Activated CD8-positive, alpha-beta memory T cell treated with anti-CD3 and anti-CD28 coated beads for 1 hour (primary cell): ENCODE measurements around the gene STX8.

Source experiments
- DNase-seq, 2 donors: peaks; one replicate each; pipeline ENCODE4 v3.0.0-alpha.2; 2020; ENCODE audit warnings: low read depth in 1 of 2; ENCODE audit errors: extremely low read depth in 1 of 2

STX8 gene

DNA sequence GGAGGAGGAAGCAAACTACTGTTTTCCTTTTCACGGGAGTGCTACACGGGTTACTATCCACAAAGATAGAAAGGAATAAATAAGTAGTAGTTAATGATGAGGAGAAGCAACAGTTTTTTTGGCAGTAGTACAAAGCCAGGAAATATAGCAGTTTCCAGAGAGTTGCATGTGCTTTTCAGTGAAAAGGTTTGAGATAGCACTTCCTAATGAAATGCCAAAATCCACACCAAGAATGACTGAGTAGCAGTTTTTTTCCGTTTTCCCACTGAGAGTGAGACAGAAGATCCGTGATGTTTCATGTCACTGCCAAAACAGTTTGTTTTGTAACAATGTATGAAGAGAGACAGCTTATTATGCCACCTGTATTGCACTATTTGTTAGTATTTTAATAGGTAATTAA is 129.1 kb downstream of the STX8 start:
- DNase-seq = no peak

DNA sequence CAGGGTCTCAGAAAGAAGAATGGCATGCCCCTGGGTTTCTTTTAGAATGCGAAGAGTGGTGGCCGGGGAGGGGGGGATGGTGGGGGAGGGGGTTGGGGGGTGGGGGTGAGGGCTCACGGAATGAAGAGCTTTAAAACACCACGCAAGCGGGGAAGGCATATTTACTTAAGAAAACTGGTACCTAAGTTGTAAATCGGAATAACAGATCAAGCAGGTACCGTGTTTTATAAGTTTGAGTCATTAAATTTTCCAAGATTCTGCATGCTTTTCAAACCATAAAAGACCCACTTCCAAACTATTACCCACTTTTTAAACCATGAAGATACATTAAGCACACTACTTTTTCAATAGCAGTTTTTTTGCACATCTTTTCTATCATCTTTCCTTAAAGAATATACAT is 130.2 kb downstream of the STX8 start:
- no peak for DNase-seq

DNA sequence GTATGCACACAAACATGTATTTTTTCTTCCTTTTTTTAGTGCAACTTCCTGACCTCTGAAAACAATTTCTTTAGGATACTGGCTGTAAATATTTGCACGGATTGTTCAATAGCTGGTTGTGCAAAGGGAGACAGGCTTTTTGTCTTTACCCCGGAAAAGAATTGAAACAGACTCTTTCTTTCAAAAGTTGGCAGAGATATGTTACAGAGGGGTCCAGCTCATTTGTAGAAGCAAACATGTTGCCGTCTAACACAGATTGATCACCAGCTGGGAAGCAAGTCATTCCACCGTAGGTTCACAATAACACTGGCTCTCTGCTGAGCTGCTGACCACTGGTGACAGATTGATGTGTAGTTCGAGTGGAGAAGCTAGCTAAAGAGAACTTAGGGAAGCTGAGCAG is 130.9 kb downstream of the STX8 start:
- no peak for DNase-seq

DNA sequence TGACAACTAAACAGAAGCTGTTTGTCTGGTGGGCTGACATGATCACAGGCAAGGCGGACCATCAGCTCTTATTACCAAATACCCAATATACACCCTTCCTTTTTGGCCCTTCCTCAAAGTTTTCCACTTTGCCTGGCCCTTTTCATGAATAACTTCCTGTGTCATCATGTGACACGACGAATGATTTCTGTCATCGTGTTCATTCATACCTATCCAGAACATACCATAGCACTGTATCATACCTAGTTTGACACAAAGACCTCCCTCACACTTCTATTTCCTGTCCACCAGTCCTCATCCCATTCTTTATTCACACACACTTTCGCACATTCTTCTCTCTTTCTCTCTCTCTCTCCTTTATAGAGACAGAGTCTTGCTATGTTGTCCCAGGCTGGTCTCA is 131.8 kb downstream of the STX8 start:
- DNase-seq = no peak

DNA sequence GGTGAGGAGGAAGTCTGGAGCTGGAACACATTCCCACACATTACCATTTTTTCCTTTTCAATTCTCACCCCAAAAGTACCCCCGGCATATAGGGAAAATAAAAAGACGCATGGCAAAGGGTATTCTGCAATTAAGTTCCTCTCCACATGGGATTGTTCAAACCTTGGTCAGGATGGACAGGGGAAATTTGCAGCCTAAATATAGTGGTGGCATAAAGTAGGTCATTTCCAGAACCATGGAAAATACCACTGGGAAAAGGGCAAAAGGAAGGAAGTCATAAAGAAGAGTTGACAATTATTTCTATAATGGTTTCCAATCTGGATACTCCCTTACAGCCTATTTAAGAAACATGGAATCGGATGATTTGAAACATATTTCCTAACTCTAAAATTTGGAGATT is 135.8 kb downstream of the STX8 start:
- no peak for DNase-seq

DNA sequence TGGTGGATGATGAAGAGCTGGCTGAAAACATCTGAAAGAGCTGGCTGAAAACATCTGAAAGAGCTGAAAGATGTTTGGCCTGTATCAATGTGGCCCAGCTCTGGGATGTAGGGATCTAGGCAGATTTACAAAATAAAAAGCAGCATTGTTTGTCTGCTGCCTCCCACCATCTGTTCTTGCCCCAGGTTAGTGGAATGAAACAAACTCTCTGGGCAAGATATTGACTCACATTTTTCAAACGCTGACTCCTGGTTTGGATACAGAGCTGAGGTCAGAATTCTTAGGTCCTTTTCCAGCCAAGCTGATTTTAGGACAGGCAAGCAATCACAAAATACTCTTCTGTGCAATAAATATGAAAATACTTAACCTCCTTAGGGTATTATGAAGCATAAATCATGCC is 139.0 kb downstream of the STX8 start:
- no peak for DNase-seq

DNA sequence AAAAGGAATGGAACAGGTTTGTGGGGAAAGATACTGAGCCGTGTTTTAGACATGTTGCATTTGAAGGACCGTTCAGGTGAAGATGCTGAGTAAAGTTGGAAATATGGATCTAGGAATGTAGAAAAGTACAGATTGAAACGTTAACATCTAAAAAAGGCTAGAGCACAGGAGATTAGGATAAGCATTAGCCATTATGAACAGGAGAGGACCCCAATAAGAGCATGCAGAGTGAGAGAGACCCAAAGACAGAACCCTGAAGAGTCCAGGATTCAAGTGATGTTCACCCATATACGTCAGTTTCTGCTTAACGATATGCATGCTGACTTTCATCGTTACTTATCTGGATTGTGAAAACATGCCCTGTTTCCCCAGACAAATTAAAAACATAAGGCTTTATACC is 140.5 kb downstream of the STX8 start:
- no peak for DNase-seq

DNA sequence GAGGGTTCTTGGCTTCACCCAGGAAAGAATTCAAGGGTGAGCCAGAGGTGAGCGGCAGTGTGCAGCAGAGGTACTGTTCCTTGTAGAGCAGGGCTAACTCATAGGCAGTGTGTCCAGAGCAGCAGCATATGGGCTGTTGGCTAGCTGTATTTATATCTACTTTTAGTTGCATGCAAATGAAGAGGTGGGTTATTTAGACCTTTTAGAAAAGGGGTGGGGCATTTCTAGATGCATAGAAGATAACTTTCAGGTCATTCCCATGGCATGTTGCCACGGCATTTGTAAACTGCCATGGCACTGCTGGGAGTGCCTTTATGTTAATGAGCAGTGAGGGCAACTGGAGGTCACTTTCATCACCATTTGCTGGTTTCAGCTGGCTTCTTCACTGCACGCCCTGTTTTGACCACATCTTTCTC is 141.0 kb downstream of the STX8 start:
- DNase-seq = no peak

DNA sequence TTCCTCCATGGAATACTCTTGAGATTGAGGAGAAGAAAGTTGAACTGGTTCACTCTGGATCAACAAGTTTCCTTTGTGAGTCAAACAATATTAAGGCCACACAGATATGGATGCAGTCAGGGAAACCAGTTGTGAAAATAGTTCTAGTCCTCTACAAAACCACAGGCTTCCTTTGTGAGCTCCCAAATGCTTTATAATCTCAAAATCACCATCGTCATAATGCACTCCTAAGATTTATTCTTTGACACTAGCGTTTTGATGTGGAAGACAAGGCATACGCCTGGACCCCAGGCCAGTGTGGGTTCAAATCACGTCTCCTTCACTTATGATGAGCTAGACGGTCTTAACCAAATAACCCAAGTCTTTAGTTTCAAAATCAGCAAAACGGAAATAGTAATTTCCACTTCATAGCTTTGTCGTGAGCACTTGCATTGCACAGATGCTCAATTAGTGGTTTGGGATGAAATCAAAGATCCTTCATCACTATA is 142.6 kb downstream of the STX8 start:
- DNase-seq = no peak

DNA sequence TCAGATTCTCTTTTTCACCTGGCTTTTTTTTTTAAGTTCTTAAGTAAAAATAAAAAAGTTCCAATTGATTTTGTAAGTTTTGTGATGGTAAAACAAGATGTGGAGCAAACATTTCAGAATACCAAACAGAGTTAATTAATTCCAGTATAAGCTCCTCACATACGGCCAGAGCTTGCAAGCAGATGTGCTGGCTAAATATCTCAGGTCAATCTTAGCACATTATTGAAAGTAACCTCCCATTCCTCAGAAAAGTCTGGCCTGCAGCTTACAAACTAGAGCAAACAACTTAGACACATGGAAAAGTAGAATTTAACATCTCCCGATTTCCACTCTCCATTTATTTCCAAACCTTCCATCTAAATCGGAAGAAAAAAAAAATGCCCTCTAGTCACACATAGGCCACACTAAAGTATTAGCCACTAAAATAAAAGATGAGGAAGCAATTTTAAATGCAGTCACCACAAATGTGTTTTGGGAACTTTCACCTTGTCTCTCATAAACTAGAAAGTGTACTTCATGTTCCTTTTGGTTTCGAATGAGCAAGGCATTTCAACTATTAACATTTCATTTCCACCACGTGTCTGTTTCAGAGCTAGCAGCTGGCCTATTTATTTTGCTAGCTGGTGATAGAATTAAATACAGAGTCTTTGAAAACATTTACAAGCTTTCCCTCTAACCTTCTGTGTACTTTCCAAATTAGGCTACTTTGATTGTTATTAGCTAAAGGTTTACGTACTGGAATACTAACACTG is 143.3 kb downstream of the STX8 start:
- DNase-seq = no peak

DNA sequence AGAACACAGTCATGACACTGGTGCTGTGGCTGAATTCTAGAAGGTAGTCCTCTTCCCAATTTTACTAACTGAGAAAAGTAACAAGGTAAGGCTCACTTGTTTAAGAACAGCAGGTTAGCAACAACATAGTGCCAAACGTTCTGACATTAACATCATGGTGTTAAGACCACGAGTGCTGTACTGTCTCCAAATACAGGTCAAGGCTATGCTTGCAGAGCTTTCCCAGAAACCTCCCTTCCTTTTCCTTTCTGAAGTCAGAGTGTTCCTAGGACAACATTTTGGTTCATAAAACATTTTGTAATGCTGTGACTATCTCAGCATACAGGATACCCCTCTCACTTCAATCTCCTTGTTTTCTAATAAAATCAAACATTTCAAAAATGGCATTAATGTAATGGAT is 144.0 kb downstream of the STX8 start:
- no peak for DNase-seq

DNA sequence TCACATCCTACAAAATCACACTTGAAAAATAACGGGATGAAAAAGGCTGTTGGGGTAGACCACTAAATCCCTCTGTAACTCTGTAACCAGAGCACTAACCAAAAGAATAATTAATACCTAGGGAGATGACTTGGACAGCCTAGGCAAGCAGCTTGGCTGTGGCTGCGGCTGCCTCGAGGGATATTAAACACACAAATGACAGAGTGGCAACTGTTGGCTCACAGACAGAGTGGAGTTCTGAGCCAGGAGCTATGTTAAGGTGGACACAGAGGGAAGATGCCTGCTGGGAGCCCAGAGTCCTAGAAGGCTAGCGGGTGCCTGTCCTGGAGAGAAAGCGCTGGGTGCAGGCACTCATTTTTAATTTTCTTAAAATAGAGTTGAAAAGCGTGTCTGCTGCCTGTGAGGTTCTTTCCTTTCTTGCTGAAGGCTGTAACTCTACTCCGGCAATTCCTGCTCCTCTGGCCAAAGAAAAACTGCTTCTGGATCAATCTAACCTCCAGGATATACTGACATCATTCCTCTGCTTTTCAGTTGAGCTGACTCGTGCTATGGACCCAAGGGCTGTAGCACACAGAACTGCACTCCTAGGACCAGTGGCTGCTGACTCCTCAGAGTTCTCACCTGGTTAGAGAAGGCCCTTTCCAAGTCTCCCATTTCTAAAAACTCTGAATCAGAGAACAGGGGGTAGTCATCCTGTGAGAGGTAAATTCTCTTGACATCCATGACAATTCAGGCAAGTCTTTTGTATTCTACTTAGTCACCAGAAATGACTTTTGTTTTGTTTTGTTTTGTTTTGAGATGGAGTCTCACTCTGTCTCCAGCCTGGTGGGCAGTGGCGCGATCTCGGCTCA is 147.9 kb downstream of the STX8 start:
- DNase-seq = no peak

DNA sequence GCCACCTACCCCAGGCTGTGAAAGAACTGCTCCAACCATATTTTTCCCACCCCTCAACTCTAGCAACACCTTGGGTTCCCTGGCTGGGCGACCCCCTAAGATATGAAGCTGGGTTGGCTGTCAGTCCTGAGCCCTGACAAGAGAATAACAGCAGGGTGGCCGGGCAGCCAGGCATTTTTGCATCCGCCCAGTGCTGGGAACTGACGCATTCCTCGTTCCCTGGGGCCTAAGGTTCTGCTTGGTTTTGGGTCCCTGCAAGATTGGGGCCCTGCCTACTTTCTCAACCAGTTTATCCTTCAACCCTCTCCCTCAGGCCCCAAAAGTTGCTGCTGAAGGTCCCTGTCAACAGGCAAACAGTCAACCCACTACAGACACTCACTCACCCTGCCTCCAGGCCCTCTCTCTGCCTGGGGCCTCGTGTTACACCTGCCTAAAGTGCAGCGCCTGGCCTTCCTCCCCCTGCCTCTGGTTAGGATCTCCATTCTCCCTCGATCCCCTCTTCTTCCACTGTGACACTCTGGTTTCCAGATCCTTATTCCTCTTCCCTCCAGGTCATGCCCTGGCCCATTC is 151.5 kb downstream of the STX8 start:
- DNase-seq = no peak

DNA sequence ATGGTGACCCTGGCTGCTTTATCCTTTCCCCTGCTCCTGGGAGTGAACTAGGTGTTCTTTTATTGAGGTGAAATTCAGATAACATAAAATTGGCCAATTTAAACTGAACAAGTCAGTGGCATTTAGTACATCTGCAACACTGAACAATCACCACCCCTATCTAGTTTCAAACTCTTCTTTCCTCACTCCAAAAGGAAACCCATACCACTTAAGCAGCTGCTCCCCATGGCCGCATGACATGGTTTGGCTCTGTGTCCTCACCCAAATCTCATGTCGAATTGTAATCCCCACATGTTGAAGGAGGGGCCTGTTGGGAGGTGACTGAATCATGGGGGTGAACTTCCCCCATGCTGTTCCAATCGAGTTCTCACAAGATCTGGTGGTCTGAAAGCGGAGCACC is 154.1 kb downstream of the STX8 start:
- DNase-seq = no peak

DNA sequence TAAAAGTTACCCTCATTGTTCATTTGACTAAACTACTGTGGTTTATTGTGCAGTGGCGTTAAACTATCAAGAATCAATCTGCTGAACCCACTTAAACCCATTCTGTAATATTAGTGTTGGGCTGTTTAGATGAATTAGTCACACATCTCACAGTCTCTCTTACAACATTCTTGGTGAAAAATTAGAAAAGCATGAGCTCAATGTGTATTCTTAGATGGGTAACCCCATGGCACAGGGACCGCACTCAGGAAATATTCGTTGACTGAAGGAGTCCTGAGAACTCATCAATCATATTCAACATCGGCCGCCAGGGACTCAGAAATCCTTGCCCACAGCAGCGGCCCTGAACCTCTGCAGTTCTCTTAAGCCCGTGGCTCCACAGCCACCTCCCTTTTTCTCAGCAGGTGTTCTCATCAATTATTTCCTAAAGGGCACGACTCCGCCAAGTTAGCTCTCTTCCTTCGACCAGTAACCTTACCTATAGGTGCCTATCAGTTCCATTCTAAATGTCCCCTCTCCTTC is 155.6 kb downstream of the STX8 start:
- no peak for DNase-seq

DNA sequence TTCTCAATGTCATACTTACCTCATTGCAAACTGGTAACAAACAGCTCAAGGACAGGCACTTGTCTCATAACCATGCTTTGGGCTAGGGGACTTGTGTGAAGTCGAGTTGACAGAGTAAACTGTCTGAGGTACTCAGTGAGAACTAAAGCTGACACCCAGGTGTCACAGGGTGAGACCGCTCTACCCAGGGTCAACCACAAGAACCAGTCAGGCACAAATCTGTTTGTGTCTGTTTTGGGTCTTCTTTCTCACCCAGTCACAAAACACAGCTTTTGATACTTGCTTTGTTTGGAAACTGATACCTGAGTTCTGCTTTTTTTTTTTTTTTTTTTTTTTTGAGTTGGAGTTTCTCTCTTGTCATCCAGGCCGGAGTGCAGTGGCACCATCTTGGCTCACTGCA is 161.1 kb downstream of the STX8 start:
- DNase-seq = no peak

DNA sequence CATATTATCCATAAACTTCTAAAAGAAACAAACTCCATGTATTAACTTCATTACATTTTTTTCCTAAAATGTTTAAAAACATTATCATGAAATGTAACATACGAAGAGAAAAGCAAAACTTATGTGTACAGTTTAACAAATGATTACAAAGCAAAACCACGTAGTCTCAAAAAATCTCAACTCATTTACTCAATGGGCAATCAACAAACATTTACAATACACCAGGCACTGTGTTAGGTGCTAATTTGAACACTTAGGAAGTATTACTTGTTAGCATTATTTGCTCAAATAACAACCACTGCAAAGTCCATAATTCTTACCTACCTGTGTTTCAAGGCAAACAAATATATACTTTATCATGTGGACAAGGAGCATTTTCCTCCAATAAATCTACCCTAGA is 164.9 kb downstream of the STX8 start:
- no peak for DNase-seq

DNA sequence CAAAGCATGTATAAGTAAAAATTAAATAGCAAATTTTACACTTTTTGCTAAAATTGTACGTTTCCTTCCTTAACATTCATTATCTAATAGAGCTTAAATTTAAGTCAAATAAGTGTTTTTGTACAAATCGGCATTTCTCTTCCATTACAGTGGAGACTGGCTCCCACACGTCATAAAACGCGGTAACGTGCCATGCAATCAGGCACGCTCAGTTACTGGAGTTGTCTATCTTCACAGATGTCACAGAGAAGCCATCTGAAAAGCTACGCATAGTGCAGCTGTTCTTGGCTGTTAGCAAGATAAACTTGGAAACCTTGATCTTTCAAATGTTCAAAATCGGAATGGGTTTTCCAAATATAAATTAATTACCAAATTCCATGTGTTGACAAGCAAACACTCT is 165.3 kb downstream of the STX8 start:
- DNase-seq = no peak

DNA sequence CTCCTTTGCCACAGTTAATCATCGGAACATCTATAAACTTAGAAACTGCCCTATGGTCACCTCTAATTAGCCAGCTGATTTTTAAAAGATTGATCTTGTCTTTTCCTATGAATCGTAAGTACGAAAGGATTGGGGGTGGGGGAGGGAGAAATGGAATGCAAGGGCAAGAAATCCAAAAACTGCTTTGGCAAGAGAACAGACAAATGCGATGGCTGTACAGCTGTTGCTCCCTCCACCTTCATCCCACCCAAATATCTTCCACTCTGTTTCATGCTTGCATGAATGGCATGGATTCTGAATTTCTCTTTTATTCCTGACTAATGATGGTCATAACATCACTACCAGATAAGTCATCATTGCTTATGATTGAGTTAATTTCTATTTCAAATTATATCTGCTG is 165.7 kb downstream of the STX8 start:
- DNase-seq = no peak

DNA sequence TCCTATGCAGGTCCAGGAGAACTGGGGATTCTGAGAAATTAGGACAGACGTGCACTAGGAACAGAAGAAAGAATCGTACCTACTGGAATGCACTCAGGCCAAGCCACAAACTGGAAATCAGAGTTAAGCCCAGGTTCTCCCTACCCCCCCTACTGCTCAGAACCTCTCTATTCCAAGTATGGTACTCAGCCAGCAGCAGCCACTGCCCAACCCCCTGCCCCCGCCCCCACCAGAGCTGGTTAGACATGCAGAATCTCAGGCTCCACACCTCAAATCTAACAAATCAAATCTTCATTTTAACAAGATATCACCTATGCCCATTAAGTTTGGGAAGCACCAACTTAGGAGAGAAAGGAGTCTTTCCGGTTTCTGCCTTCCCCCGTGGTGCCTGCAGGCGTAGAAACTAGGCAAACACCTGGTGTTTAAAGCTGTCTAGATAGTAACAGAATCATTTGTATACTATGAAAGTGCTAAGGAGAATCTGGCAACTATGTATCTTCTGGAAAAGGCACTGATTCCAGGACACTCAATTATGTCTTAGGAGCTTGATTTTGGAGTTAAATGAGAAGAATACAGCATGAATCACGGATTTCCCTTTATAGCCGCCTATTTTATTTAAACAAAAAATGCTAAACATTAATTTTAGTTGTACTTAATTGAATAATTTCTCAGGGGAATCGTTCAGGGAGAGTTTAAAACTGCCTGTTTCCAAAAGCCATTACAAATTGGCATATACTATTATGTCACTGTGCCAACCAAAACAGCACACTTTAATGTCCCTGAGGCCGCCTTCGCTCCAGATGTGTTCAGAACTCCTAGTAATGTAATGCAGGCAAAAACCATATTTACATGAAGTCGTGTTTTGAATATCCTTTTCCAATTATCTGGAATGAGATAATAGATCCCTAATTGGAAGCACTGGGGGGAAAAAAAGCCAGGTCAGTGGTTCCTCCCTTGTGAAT is 166.5 kb downstream of the STX8 start:
- DNase-seq = no peak

DNA sequence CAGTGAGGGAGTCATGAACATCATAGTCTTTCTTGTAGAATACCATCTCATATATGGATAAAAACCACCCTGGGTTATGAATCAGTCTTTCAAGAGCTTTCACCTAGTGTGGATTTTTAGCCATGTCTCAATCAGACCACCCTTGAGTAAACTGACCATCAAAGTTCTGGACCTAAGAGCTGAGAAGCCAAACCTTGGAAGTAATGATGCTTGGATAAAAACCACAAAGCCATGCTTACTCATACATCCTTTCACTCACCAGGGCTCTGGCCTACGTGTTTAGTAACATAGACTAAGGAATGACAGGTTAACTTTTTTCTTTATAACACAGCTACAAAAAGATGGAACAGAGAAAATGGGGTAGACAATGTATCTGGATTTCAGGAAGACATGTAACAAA is 167.2 kb downstream of the STX8 start:
- DNase-seq = no peak
